K562 (cell line): Measurements from ENCODE around the gene ZNF385C. TPM values are rescaled to one million over a fixed set of nuclear protein-coding genes. Genes with fewer than 3 reads are reported as not detected.

ENCODE experiments used
- ATAC-seq: fragments of 200-7000 bp; cut with Tn5 transposase; 3 replicates; pipeline ENCODE4 v1.9.1; 2020; ENCODE audit warnings: moderate library complexity
- BruUV-seq: library from RNA; stranded (reverse); fragments of 400-500 nt; replicated peaks from 2 replicates; lab custom pipeline; 2021; lab: Mats Ljungman, UMichigan
- CTCF ChIA-PET: fragments of 300-600 bp; formaldehyde crosslinking; extraction: SDS; loops from one replicate; lab custom pipeline; 2021; ENCODE audit warnings: low intra/inter-chr PET ratio; lab: Yijun Ruan, JAX
- POLR2A ChIA-PET: fragments of 300-600, 350-650 bp; sonication (Branson Sonifier 250); formaldehyde crosslinking; extraction: SDS; loops from one replicate; lab custom pipeline; 2021; ENCODE audit warnings: antibody characterized with exemption, inconsistent platforms; lab: Yijun Ruan, JAX
- DNase-seq, 4 experiments: peaks; one replicate each; pipeline versions ENCODE4 v3.0.0 to v3.0.0-alpha.2; 2011 to 2018; ENCODE audit warnings: low spot score in 3 of 4, mixed read lengths in 3 of 4; ENCODE audit errors: extremely low read depth in 1 of 4
- FAIRE-seq: peaks from 2 replicates; lab custom pipeline; 2011; peaks lifted over from hg19 to GRCh38; lab: Jason Lieb, UNC
- H2AFZ ChIP-seq: 2 replicates; pipeline ENCODE4 v1.6.0; 2011; ENCODE audit warnings: low read depth, low read length, control low read depth, inconsistent platforms
- H3K27ac ChIP-seq: fragments of 200-600 bp; 3 replicates; pipeline ENCODE4 v1.8.0; 2011; ENCODE audit warnings: low read depth, mild to moderate bottlenecking, control low read depth, inconsistent platforms, low read length, moderate library complexity, mixed read lengths; ENCODE audit errors: extremely low read depth
- H3K27me3 ChIP-seq, 2 experiments: fragments of 300-600 bp in 1 of 2; 2 replicates in 1 of 2; 3 replicates in 1 of 2; pipeline versions ENCODE4 v1.6.0 to v1.8.0; 2011; ENCODE audit warnings: inconsistent platforms in 2 of 2, low read length in 2 of 2, mild to moderate bottlenecking in 1 of 2, mixed read lengths in 1 of 2, moderate library complexity in 1 of 2; ENCODE audit not compliant: control insufficient read depth in 2 of 2, insufficient read depth in 2 of 2
- H3K36me3 ChIP-seq: fragments of 300-600 bp; 3 replicates; pipeline ENCODE4 v1.8.0; 2011; ENCODE audit warnings: mild to moderate bottlenecking, low read length, inconsistent platforms; ENCODE audit not compliant: control insufficient read depth, insufficient read depth
- H3K4me1 ChIP-seq, 2 experiments: fragments of 200-600 bp in 1 of 2; replicated peaks in 1 of 2; 2 replicates in 1 of 2; 3 replicates in 1 of 2; pipeline versions ENCODE4 v1.5.1 to v1.8.0; 2011; ENCODE audit warnings: inconsistent platforms in 2 of 2, low read length in 2 of 2, mild to moderate bottlenecking in 1 of 2, mixed read lengths in 1 of 2, moderate library complexity in 1 of 2; ENCODE audit not compliant: control insufficient read depth in 2 of 2, insufficient read depth in 2 of 2
- H3K4me2 ChIP-seq: 2 replicates; pipeline ENCODE4 v1.6.1; 2011; ENCODE audit warnings: low read length, control low read depth, inconsistent platforms, mixed read lengths; ENCODE audit not compliant: insufficient read depth
- H3K4me3 ChIP-seq: fragments of 200-600 bp; sonication (generic), shearing (Covaris generic); 2 replicates; pipeline ENCODE4 v1.5.1; 2016; ENCODE audit warnings: control low read depth, inconsistent platforms
- H3K79me2 ChIP-seq: fragments of 200-600 bp; 3 replicates; pipeline ENCODE4 v1.8.0; 2011; ENCODE audit warnings: low read length, inconsistent platforms; ENCODE audit not compliant: control insufficient read depth, insufficient read depth
- H3K9ac ChIP-seq, 2 experiments: 2 replicates each; pipeline versions ENCODE4 v1.6.0 to v1.6.1; 2011; ENCODE audit warnings: low read depth in 2 of 2, low read length in 2 of 2, control low read depth in 1 of 2, inconsistent platforms in 1 of 2, mild to moderate bottlenecking in 1 of 2, mixed read lengths in 1 of 2; ENCODE audit not compliant: insufficient read depth in 1 of 2
- H3K9me1 ChIP-seq: one replicate; pipeline ENCODE4 v1.6.0; 2011; ENCODE audit warnings: inconsistent platforms, mild to moderate bottlenecking, low read length, moderate library complexity; ENCODE audit not compliant: control insufficient read depth, insufficient read depth
- H3K9me3 ChIP-seq: replicated peaks from 2 replicates; pipeline ENCODE4 v1.5.1; 2011; ENCODE audit warnings: low read depth, low read length, inconsistent platforms; ENCODE audit not compliant: control insufficient read depth, insufficient read depth
- H4K20me1 ChIP-seq: replicated peaks from 2 replicates; pipeline ENCODE4 v1.6.1; 2011; ENCODE audit warnings: low read length, inconsistent platforms, mixed read lengths; ENCODE audit not compliant: control insufficient read depth, insufficient read depth
- ASH1L ChIP-seq: fragments of 450-650 bp; IDR thresholded peaks from 2 replicates; pipeline ENCODE4 v1.6.1; 2018; ENCODE audit warnings: borderline replicate concordance, mild to moderate bottlenecking, low read depth; ENCODE audit not compliant: partially characterized antibody
- BRD9 ChIP-seq: fragments of 450-650 bp; IDR thresholded peaks from 2 replicates; pipeline ENCODE4 v1.6.1; 2018; ENCODE audit warnings: low read depth; ENCODE audit not compliant: partially characterized antibody
- HMG20B ChIP-seq: fragments of 250-450 bp; sonication (Bioruptor Pico); IDR thresholded peaks from 2 replicates; pipeline ENCODE4 v1.5.0; 2021; ENCODE audit warnings: mild to moderate bottlenecking
- NR2C2 ChIP-seq, 2 experiments: fragments of 200-800 bp in 1 of 2; sonication (Bioruptor generic) in 1 of 2; sonication (generic) in 1 of 2; formaldehyde crosslinking in 1 of 2; IDR thresholded peaks; 2 replicates each; pipeline versions ENCODE4 v1.6.1 to v1.8.0; 2016 to 2022; ENCODE audit warnings: mild to moderate bottlenecking in 1 of 2, missing compliant biosample characterization in 1 of 2, missing genetic modification characterization in 1 of 2, missing genetic modification reagents in 1 of 2
- RBM25 ChIP-seq: fragments of 200-400 bp; formaldehyde crosslinking; IDR thresholded peaks from 2 replicates; pipeline ENCODE4 v1.6.1; 2018; ENCODE audit warnings: low read length, low read depth, moderate library complexity; ENCODE audit not compliant: severe bottlenecking
- RFX1 ChIP-seq: fragments of 450-650 bp; IDR thresholded peaks from 2 replicates; pipeline ENCODE4 v1.6.1; 2016; ENCODE audit warnings: mild to moderate bottlenecking, moderate library complexity
- SRSF9 ChIP-seq: fragments of 200-400 bp; formaldehyde crosslinking; IDR thresholded peaks from 2 replicates; pipeline ENCODE4 v1.6.1; 2017; ENCODE audit warnings: low read depth, low read length, borderline replicate concordance
- TAF9B ChIP-seq: fragments of 450-650 bp; IDR thresholded peaks from 2 replicates; pipeline ENCODE4 v1.6.1; 2018; ENCODE audit warnings: mild to moderate bottlenecking; ENCODE audit not compliant: partially characterized antibody
- TCF7 ChIP-seq: sonication (generic); IDR thresholded peaks from 2 replicates; pipeline ENCODE4 v1.6.1; 2016; ENCODE audit warnings: antibody characterized with exemption, borderline replicate concordance
- TOE1 ChIP-seq, 2 experiments: fragments of 450-650 bp in 1 of 2; sonication (generic) in 1 of 2; formaldehyde crosslinking in 1 of 2; IDR thresholded peaks; 2 replicates each; pipeline versions ENCODE4 v1.7.1 to v1.8.0; 2016 to 2022; ENCODE audit warnings: borderline replicate concordance in 2 of 2, mild to moderate bottlenecking in 2 of 2, antibody characterized with exemption in 1 of 2, inconsistent platforms in 1 of 2, low read depth in 1 of 2, missing genetic modification reagents in 1 of 2, moderate library complexity in 1 of 2
- ZNF830 ChIP-seq: fragments of 250-450 bp; sonication (Bioruptor Pico); IDR thresholded peaks from 2 replicates; pipeline ENCODE4 v1.5.0; 2021; ENCODE audit warnings: mild to moderate bottlenecking
- WGBS: fragments of 100-300 bp; shearing (Covaris generic); methylation state at CpG from one replicate; pipeline ENCODE4 v1.1.6; 2016; ENCODE audit warnings: low coverage, mixed read lengths; ENCODE audit not compliant: insufficient coverage; ENCODE audit errors: missing lambda C conversion rate; 5-methylcytosine and 5-hydroxymethylcytosine counted together
- in situ Hi-C: fragments of 300-500 bp; cut with MboI; formaldehyde crosslinking; loops from 4 replicates; pipeline ENCODE4 v1.15.0; 2018; ENCODE audit warnings: inconsistent platforms, mixed read lengths
- intact Hi-C: fragments of 100-400 bp; cut with micrococcal nuclease; formaldehyde crosslinking; loops from 2 replicates; pipeline ENCODE4 v1.14.2; 2022
- polyA plus RNA-seq, 8 experiments: library from polyadenylated mRNA; depleted of rRNA in 4 of 8; stranded (reverse) in 5 of 8; unstranded in 3 of 8; fragments of >200 nt; fragmentation: Nextera tagmentation in 2 of 8; fragmentation: Illumina TruSeq in 1 of 8; extraction: Ambion mirVana in 2 of 8; extraction: Trizol in 1 of 8; gene quantifications; 2 replicates each; pipeline versions ENCODE4 v1.2.1 to v1.2.3, GENCODE V29; 2011 to 2014; ENCODE audit warnings: inconsistent platforms in 1 of 8, missing spikeins in 1 of 8
- total RNA-seq, 7 experiments: library from RNA; depleted of rRNA in 6 of 7; stranded (reverse); fragments of >200 nt in 6 of 7; fragmentation: Illumina TruSeq in 2 of 7; extraction: Trizol in 2 of 7; gene quantifications; 2 replicates each; pipeline versions ENCODE4 v1.2.1 to v1.2.3, GENCODE V29; 2011 to 2021; ENCODE audit warnings: low replicate concordance in 1 of 7
- TF ChIP-seq, protein P1 (sequence below): fragments of 450-650 bp; IDR thresholded peaks from 2 replicates; pipeline ENCODE4 v1.6.1; 2016
- TF ChIP-seq, protein P2 (sequence below), 2 experiments: fragments of 200-800 bp in 1 of 2; sonication (Bioruptor generic) in 1 of 2; sonication (generic) in 1 of 2; formaldehyde crosslinking in 1 of 2; IDR thresholded peaks in 1 of 2; conservative IDR thresholded peaks in 1 of 2; 2 replicates each; pipeline versions ENCODE4 v1.5.0 to v1.6.1; 2016 to 2020; ENCODE audit warnings: missing compliant biosample characterization in 1 of 2, missing genetic modification characterization in 1 of 2, missing genetic modification reagents in 1 of 2
- TF ChIP-seq, protein P3 (sequence below): fragments of 250-450 bp; sonication (Bioruptor Pico); IDR thresholded peaks from 2 replicates; pipeline ENCODE4 v1.4.0; 2020; ENCODE audit warnings: mild to moderate bottlenecking, moderate library complexity

ZNF385C gene
- total and polyA plus RNA-seq, 9 of the 15 experiments (the other 6 are each of a cell fraction or from before 2014, with no cell fraction given) = 0.03 to 0.35 (median 0.18) TPM; not detected in 1

DNA sequence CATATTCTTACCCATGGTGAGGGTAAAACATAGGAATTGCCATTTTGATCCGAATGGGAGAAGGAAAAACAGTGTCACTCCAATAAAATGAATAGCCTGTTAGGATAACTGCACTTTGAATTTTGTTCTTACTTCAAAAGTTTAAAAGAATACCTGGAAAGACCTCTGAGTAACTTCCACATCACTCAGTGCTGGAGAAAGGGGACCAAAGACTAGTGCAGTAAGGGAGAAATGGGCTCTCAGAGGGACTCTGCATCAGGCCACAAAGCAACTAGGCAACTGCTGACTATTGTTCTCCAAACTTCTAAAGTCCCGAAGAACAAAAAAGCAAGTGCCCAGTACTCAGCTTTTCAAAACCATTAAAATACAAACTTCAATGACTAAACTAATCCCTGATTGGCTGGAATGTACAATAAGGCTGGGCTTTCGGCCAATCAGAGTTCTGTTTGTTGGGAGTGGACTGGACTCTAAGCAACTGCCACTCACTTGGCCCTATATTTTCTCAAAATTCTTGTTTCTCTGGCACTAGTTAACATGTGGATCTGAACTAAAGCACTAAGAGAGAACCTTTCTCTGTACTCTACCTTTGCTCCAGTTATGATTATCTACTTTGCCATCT is 87.3 kb downstream of the ZNF385C start:
- H3K4me2 ChIP-seq = no peak overlapping the region
- intact Hi-C loops = no loop called here
- no peak overlapping the region for H2AFZ ChIP-seq
- ChIA-PET CTCF (no interaction called here), POLR2A (interaction anchor here (0.8 to 1.0 kb wide), 2 partner anchors 18 to 22 kb away, joined by 3 read pairs; no protein-coding TSS in a partner anchor)
- 89% methylated on average over 3 of the region's 3 CpGs for WGBS
- peaks cover 22% of the 10 kb centered on the region for H4K20me1 ChIP-seq
- peak overlapping the region in 1 of 2 experiments; percentile 2; a peak in 1 of 4 replicates for H3K9ac ChIP-seq
- in situ Hi-C loops = no loop called here
- FAIRE-seq = peak; percentile 60
- peak overlapping the region; percentile 29; the same call in 2 of the 3 replicates for H3K27ac ChIP-seq
- peaks cover 60% of the 10 kb centered on the region for H3K36me3 ChIP-seq
- peak; percentile 58 to 95 (median 92) for DNase-seq
- peaks cover 5 to 24% of the 10 kb centered on the region in 2 experiments; a peak in 3 of 5 replicates for H3K4me1 ChIP-seq
- peaks cover 98% of the 10 kb centered on the region for H3K79me2 ChIP-seq
- no peaks in the 10 kb centered on the region for H3K27me3 ChIP-seq
- peak; percentile 73 for ATAC-seq
- H3K4me3 ChIP-seq = no peak overlapping the region
- BruUV-seq = no TSS peak
- H3K9me3 ChIP-seq = no peaks in the 10 kb centered on the region
- H3K9me1 ChIP-seq = no peaks in the 10 kb centered on the region
- peak; percentile 18 for TF ChIP-seq RBM25
- no peak for TF ChIP-seq SRSF9
- no peak for TF ChIP-seq ZNF830 (CRISPR knock-in tag)
- TF ChIP-seq TCF7 = no peak
- TF ChIP-seq BRD9 = no peak
- no peak for TF ChIP-seq HMG20B
- no peak for TF ChIP-seq TAF9B
- TF ChIP-seq, protein P1, sequence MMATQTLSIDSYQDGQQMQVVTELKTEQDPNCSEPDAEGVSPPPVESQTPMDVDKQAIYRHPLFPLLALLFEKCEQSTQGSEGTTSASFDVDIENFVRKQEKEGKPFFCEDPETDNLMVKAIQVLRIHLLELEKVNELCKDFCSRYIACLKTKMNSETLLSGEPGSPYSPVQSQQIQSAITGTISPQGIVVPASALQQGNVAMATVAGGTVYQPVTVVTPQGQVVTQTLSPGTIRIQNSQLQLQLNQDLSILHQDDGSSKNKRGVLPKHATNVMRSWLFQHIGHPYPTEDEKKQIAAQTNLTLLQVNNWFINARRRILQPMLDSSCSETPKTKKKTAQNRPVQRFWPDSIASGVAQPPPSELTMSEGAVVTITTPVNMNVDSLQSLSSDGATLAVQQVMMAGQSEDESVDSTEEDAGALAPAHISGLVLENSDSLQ = peak; percentile 41; the same call in 1 of the 2 replicates
- peak; percentile 20; the same call in 1 of the 2 replicates for TF ChIP-seq RFX1
- no peak for TF ChIP-seq TOE1 (IDR thresholded peaks at IDR 0.05; ENCODE audit: borderline replicate concordance)
- TF ChIP-seq TOE1 (CRISPR knock-in tag; IDR thresholded peaks at IDR 0.05; ENCODE audit: borderline replicate concordance, low read depth) = no peak
- TF ChIP-seq ASH1L = peak; percentile 52
- TF ChIP-seq, protein P2, sequence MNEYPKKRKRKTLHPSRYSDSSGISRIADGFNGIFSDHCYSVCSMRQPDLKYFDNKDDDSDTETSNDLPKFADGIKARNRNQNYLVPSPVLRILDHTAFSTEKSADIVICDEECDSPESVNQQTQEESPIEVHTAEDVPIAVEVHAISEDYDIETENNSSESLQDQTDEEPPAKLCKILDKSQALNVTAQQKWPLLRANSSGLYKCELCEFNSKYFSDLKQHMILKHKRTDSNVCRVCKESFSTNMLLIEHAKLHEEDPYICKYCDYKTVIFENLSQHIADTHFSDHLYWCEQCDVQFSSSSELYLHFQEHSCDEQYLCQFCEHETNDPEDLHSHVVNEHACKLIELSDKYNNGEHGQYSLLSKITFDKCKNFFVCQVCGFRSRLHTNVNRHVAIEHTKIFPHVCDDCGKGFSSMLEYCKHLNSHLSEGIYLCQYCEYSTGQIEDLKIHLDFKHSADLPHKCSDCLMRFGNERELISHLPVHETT (CRISPR knock-in tag; conservative IDR thresholded peaks at IDR 0.05 in 1 of 2, IDR thresholded peaks at IDR 0.05 in 1 of 2) = no peak
- no peak for TF ChIP-seq NR2C2 (CRISPR knock-in tag; IDR thresholded peaks at IDR 0.05)
- no peak for TF ChIP-seq NR2C2 (tag; IDR thresholded peaks at IDR 0.05)
- TF ChIP-seq, protein P3, sequence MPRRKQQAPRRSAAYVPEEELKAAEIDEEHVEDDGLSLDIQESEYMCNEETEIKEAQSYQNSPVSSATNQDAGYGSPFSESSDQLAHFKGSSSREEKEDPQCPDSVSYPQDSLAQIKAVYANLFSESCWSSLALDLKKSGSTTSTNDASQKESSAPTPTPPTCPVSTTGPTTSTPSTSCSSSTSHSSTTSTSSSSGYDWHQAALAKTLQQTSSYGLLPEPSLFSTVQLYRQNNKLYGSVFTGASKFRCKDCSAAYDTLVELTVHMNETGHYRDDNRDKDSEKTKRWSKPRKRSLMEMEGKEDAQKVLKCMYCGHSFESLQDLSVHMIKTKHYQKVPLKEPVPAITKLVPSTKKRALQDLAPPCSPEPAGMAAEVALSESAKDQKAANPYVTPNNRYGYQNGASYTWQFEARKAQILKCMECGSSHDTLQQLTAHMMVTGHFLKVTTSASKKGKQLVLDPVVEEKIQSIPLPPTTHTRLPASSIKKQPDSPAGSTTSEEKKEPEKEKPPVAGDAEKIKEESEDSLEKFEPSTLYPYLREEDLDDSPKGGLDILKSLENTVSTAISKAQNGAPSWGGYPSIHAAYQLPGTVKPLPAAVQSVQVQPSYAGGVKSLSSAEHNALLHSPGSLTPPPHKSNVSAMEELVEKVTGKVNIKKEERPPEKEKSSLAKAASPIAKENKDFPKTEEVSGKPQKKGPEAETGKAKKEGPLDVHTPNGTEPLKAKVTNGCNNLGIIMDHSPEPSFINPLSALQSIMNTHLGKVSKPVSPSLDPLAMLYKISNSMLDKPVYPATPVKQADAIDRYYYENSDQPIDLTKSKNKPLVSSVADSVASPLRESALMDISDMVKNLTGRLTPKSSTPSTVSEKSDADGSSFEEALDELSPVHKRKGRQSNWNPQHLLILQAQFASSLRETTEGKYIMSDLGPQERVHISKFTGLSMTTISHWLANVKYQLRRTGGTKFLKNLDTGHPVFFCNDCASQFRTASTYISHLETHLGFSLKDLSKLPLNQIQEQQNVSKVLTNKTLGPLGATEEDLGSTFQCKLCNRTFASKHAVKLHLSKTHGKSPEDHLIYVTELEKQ (CRISPR knock-in tag) = no peak
